Measurements from ENCODE around the gene DYNC1LI1. TPM values are rescaled to one million over a fixed set of nuclear protein-coding genes. Genes with fewer than 3 reads are reported as not detected.

Gene DYNC1LI1
- total RNA-seq, 1 experiment from 2014 or later: 29.8 TPM

DNA sequence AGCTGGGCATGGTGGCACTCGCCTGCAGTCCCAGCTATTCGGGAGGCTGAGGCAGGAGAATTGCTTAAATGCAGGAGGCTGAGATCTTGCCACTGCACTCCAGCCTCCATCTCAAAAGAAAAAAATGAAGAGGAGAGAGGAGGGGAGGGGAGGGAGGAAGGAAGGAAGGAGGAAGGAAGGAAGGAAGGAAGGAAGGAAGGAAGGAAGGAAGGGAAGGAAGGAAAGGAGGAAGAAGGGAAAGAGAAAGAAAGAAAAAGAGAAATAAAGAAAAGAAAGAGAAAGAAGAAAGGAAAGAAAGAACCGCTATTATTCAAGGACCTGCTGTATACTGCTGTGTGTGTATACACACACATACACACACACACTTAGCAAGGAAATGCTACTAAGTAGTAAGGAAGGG lies 35.6 kb upstream of the DYNC1LI1 start:
- BruUV-seq (replicated peaks): no TSS peak
- no peaks in the 10 kb centered on the region for H3K9me3 Mint-ChIP-seq (ENCODE audit: low read depth, unreplicated experiment)
- no peaks in the 10 kb centered on the region for H3K27me3 Mint-ChIP-seq (ENCODE audit: unreplicated experiment)
- intact Hi-C loops (cut with micrococcal nuclease; ENCODE audit: unreplicated experiment): no loop called here
- H3K36me3 Mint-ChIP-seq (ENCODE audit: insufficient read depth, unreplicated experiment): no peaks in the 10 kb centered on the region
- H3K27ac Mint-ChIP-seq (ENCODE audit: unreplicated experiment): no peak overlapping the region
- no peak for DNase-seq
- CTCF ChIA-PET: no interaction called here
- no peak overlapping the region for H3K4me3 Mint-ChIP-seq (ENCODE audit: low read depth, unreplicated experiment)
- TF ChIP-seq, protein P1, sequence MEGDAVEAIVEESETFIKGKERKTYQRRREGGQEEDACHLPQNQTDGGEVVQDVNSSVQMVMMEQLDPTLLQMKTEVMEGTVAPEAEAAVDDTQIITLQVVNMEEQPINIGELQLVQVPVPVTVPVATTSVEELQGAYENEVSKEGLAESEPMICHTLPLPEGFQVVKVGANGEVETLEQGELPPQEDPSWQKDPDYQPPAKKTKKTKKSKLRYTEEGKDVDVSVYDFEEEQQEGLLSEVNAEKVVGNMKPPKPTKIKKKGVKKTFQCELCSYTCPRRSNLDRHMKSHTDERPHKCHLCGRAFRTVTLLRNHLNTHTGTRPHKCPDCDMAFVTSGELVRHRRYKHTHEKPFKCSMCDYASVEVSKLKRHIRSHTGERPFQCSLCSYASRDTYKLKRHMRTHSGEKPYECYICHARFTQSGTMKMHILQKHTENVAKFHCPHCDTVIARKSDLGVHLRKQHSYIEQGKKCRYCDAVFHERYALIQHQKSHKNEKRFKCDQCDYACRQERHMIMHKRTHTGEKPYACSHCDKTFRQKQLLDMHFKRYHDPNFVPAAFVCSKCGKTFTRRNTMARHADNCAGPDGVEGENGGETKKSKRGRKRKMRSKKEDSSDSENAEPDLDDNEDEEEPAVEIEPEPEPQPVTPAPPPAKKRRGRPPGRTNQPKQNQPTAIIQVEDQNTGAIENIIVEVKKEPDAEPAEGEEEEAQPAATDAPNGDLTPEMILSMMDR (IDR thresholded peaks at IDR 0.05; ENCODE audit: unreplicated experiment): no peak
- peaks cover 6% of the 10 kb centered on the region for H3K4me1 Mint-ChIP-seq (ENCODE audit: low read depth, unreplicated experiment)

DNA sequence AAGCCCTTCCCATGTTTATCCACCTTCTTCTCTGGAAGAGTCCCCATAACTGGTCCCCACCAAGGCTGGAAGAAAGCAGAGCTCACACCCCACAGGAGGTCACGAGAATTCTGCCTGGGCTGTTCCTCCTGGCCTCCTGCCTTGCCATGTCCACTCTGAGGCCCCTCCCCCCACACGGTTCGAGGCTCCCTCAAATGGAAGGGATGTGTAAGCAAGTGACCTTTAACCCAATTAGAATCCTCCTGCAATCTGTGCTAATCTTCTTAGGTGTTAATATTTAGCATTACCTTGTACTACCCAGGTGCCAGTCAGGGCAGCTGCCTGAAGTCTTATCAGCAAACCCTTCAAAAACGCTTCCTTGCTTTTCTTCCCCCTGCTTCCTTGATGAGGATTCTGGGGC lies 32.4 kb upstream of the DYNC1LI1 start:
- no peak overlapping the region for H3K27ac Mint-ChIP-seq (ENCODE audit: unreplicated experiment)
- no peak for DNase-seq
- H3K4me1 Mint-ChIP-seq (ENCODE audit: low read depth, unreplicated experiment): peaks cover 6% of the 10 kb centered on the region
- intact Hi-C loops (cut with micrococcal nuclease; ENCODE audit: unreplicated experiment): no loop called here
- no TSS peak for BruUV-seq (replicated peaks)
- H3K36me3 Mint-ChIP-seq (ENCODE audit: insufficient read depth, unreplicated experiment): no peaks in the 10 kb centered on the region
- no peaks in the 10 kb centered on the region for H3K9me3 Mint-ChIP-seq (ENCODE audit: low read depth, unreplicated experiment)
- CTCF ChIA-PET: no interaction called here
- no peak overlapping the region for H3K4me3 Mint-ChIP-seq (ENCODE audit: low read depth, unreplicated experiment)
- H3K27me3 Mint-ChIP-seq (ENCODE audit: unreplicated experiment): no peaks in the 10 kb centered on the region
- TF ChIP-seq, protein P1 (IDR thresholded peaks at IDR 0.05; ENCODE audit: unreplicated experiment): no peak

DNA sequence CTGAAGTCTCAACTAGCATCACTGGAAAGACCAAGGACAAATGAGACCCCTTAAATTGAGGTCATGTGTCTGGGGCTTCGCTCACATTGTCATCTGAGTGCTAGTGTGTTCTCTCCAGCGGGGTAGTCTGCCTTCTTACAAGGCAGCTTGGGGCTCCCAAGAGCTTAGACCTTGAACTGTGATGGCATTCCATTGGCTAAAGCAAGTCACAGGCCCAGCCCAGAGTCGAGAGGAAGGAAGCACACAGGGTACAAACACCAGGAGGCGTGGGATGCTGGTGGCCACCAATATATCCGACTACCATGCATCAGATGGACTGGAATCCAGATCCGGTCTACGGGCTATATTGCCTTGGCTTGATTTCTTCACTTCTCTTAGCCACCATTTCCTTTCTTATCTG lies 31.5 kb upstream of the DYNC1LI1 start:
- BruUV-seq (replicated peaks): no TSS peak
- TF ChIP-seq, protein P1 (IDR thresholded peaks at IDR 0.05; ENCODE audit: unreplicated experiment): no peak
- DNase-seq: no peak
- Mint-ChIP-seq H3K27ac (ENCODE audit: unreplicated experiment) (no peak overlapping the region), H3K27me3 (ENCODE audit: unreplicated experiment) (no peaks in the 10 kb centered on the region), H3K4me3 (ENCODE audit: low read depth, unreplicated experiment) (no peak overlapping the region), H3K36me3 (ENCODE audit: insufficient read depth, unreplicated experiment) (no peaks in the 10 kb centered on the region), H3K9me3 (ENCODE audit: low read depth, unreplicated experiment) (no peaks in the 10 kb centered on the region), H3K4me1 (ENCODE audit: low read depth, unreplicated experiment) (peaks cover 6% of the 10 kb centered on the region)
- CTCF ChIA-PET: no interaction called here
- intact Hi-C loops (cut with micrococcal nuclease; ENCODE audit: unreplicated experiment): no loop called here

DNA sequence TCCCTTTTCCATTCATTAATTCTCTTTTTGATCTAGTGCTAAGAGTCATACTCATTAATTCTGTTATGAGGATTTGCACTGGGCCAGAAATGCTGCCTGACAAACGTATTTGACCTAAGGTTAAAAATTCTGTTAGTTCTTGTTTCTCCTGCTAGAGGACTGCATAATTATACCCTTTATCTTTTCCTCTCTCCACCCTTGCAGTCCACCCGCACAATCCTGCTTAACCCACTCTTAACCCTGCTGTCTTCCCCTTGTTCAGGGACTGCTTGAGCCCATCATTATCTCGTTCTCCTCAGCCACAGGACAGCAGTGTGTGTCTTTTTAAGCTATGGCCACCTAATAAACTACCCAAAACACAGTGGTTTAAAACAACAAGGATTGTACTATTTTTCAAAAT lies 31.1 kb upstream of the DYNC1LI1 start:
- no peak for DNase-seq
- Mint-ChIP-seq H3K4me3 (ENCODE audit: low read depth, unreplicated experiment) (no peak overlapping the region), H3K27ac (ENCODE audit: unreplicated experiment) (no peak overlapping the region), H3K27me3 (ENCODE audit: unreplicated experiment) (no peaks in the 10 kb centered on the region), H3K36me3 (ENCODE audit: insufficient read depth, unreplicated experiment) (no peaks in the 10 kb centered on the region), H3K4me1 (ENCODE audit: low read depth, unreplicated experiment) (peaks cover 6% of the 10 kb centered on the region), H3K9me3 (ENCODE audit: low read depth, unreplicated experiment) (no peaks in the 10 kb centered on the region)
- intact Hi-C loops (cut with micrococcal nuclease; ENCODE audit: unreplicated experiment): no loop called here
- no TSS peak for BruUV-seq (replicated peaks)
- TF ChIP-seq, protein P1 (IDR thresholded peaks at IDR 0.05; ENCODE audit: unreplicated experiment): no peak
- CTCF ChIA-PET: no interaction called here

DNA sequence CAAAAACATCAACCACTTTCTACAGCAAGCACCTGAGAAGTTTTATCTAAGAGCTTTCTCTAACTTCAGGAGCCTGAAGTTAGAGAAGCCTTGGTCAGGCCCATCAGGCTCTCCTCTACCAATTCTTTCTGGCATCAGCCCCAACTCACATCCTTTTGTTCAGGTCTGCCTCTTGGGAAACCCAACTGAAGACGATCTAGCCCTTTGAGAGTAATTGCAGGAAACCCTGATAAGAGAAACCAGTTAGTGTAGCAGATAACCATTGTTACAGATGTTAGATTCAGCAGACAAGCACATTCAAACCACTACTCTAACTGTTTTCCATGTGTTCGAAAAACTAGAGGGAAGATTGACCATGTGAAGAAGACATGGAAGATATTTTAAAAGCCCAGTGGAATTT lies 27.0 kb upstream of the DYNC1LI1 start:
- Mint-ChIP-seq H3K9me3 (ENCODE audit: low read depth, unreplicated experiment) (no peaks in the 10 kb centered on the region), H3K27ac (ENCODE audit: unreplicated experiment) (no peak overlapping the region), H3K4me1 (ENCODE audit: low read depth, unreplicated experiment) (no peaks in the 10 kb centered on the region), H3K36me3 (ENCODE audit: insufficient read depth, unreplicated experiment) (no peaks in the 10 kb centered on the region), H3K4me3 (ENCODE audit: low read depth, unreplicated experiment) (no peak overlapping the region), H3K27me3 (ENCODE audit: unreplicated experiment) (peaks cover 24% of the 10 kb centered on the region)
- no peak for DNase-seq
- TF ChIP-seq, protein P1 (IDR thresholded peaks at IDR 0.05; ENCODE audit: unreplicated experiment): no peak
- CTCF ChIA-PET: no interaction called here
- intact Hi-C loops (cut with micrococcal nuclease; ENCODE audit: unreplicated experiment): no loop called here
- BruUV-seq (replicated peaks): no TSS peak
